H1 (cell line): ENCODE results near the gene TWIST1. TPM values are rescaled to one million over a fixed set of nuclear protein-coding genes. Genes with fewer than 3 reads are reported as not detected.

ENCODE experiments used
- PHF8 ChIP-seq: fragments of 200-600 bp; sonication (generic); conservative IDR thresholded peaks from 2 replicates; pipeline ENCODE4 v1.7.1; 2012; ENCODE audit warnings: low read depth, mild to moderate bottlenecking, inconsistent platforms, low read length, moderate library complexity
- RFX5 ChIP-seq: IDR thresholded peaks from 2 replicates; pipeline ENCODE4 v1.6.1; 2011; ENCODE audit warnings: low read depth, low read length, improper control_type of control experiment, borderline replicate concordance
- RNF2 ChIP-seq: fragments of 200-900, 300-1000 bp; sonication (generic); IDR thresholded peaks from 2 replicates; pipeline ENCODE4 v1.7.1; 2016; ENCODE audit warnings: borderline replicate concordance, low read depth, mild to moderate bottlenecking, antibody characterized with exemption, low read length; ENCODE audit not compliant: poor library complexity, severe bottlenecking; ENCODE audit errors: missing control alignments
- polyA plus RNA-seq, 7 experiments: library from polyadenylated mRNA; depleted of rRNA in 3 of 7; stranded (reverse) in 5 of 7; unstranded in 2 of 7; fragments of >200 nt in 5 of 7; fragments of 200-250 nt in 2 of 7; gene quantifications; 1 replicate in 5 of 7; 2 replicates in 1 of 7; 4 replicates in 1 of 7; pipeline versions ENCODE4 v1.2.1 to v1.2.3, GENCODE V29; 2011 to 2013; ENCODE audit warnings: missing spikeins in 2 of 7, mixed read lengths in 2 of 7
- total RNA-seq: library from RNA; stranded (reverse); fragmentation: NEBNext Ultra II Directional; extraction: Animal tissue kit (Norgen Biotek cat#: 25700); gene quantifications from 2 replicates; pipeline ENCODE4 v1.2.1, GENCODE V29; 2021
- TF ChIP-seq, protein P1 (sequence below): IDR thresholded peaks from 2 replicates; pipeline ENCODE4 v1.6.1; 2011; ENCODE audit warnings: low read length, improper control_type of control experiment

Gene TWIST1
- total and polyA plus RNA-seq, 2 of the 8 experiments (the other 6 are each of a cell fraction or from before 2014, with no cell fraction given): 0.29 to 0.52 TPM

DNA sequence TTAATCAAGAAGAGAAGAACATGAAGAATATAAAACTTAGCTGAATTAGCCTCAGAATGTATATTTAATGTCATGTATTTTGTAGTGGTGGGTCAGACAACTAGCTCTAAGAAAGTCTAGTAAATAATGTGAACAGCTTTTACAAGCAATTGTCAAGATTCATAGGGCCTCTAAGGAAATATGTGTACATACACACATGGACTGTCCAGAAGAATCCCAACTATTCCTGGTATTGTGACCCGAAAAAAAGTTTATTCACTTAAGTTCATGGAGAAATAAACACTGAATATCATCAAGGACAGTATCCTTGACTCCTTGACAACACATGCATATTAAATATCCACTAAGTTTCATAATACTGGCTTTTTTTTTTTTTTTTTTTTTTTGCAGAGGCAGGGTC, 11.4 kb upstream of the TWIST1 start (continued):
- TF ChIP-seq RFX5 (no peak), RNF2 (no peak), PHF8 (no peak)
- TF ChIP-seq, protein P1, sequence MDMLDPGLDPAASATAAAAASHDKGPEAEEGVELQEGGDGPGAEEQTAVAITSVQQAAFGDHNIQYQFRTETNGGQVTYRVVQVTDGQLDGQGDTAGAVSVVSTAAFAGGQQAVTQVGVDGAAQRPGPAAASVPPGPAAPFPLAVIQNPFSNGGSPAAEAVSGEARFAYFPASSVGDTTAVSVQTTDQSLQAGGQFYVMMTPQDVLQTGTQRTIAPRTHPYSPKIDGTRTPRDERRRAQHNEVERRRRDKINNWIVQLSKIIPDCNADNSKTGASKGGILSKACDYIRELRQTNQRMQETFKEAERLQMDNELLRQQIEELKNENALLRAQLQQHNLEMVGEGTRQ: no peak
